Glomerular endothelial cell (primary cell): Measurements from ENCODE around the gene SBSN. TPM values are rescaled to one million over a fixed set of nuclear protein-coding genes. Genes with fewer than 3 reads are reported as not detected.

Experiments
- DNase-seq: peaks from one replicate; pipeline ENCODE4 v3.0.0-alpha.2; 2011; ENCODE audit warnings: low read depth, low spot score; ENCODE audit errors: extremely low read depth
- total RNA-seq: library from RNA; depleted of rRNA; stranded (reverse); fragments of >200 nt; gene quantifications from 2 replicates; pipeline ENCODE4 v1.2.3, GENCODE V29; 2015

Gene SBSN
- total RNA-seq, 1 donor from 2014 or later: not detected

GRCh38 chr19:35509861-35510625 lies 18.1 kb downstream of the SBSN start:
- DNase-seq: no peak

- DNase-seq: no peak
Measured at GRCh38 chr19:35509018-35509652, 19.0 kb downstream of the SBSN start.

GRCh38 chr19:35508129-35508528 lies 20.0 kb downstream of the SBSN start:
- DNase-seq: no peak

DNA sequence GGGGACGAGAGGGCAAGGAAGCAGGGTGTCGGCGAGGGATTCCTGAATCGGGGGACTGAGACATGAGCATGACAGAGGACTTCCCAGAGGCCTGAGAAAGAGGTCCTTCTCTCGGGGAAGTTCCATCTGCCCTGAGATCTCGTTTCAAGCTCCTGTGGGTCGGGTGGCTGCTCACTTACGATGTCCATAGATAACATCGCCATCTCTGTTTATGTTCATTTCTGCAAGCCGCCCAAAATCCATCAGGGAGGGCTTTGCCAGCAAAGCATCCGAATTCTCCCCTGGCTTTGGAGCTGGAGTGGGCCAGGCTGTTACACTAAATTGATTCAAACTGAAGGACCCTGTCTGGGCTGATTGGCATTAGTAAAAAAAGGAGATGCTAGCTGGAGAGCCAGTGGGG lies 20.6 kb downstream of the SBSN start:
- DNase-seq: no peak

GRCh38 chr19:35506011-35506410 lies 22.1 kb downstream of the SBSN start:
- DNase-seq: no peak

GRCh38 chr19:35502751-35503150 lies 25.4 kb downstream of the SBSN start:
- no peak for DNase-seq

DNA sequence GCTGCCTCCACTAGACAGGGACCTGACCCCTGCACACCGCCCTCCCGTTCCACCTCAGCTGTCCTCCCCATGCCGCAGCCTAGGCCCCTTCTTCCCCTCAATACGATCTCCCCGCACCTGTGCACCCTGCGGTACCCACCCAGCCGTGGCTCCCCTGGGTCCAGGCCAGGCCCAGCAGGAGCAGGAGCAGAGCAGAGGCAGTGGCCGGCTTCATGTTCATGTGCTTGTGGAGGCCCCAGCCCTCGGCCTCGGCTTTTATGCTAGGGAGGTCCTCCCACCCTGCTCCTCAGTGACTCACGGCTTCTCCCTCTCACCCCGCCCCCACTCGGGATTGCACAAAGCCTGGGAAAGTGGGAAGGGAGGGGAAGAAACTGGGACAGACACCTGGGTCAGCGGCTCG lies 26.4 kb downstream of the SBSN start:
- no peak for DNase-seq

GRCh38 chr19:35500611-35501010 lies 27.5 kb downstream of the SBSN start:
- no peak for DNase-seq

GRCh38 chr19:35498984-35499527 lies 29.1 kb downstream of the SBSN start:
- no peak for DNase-seq

GRCh38 chr19:35498220-35498619 lies 29.9 kb downstream of the SBSN start:
- DNase-seq: no peak

DNA sequence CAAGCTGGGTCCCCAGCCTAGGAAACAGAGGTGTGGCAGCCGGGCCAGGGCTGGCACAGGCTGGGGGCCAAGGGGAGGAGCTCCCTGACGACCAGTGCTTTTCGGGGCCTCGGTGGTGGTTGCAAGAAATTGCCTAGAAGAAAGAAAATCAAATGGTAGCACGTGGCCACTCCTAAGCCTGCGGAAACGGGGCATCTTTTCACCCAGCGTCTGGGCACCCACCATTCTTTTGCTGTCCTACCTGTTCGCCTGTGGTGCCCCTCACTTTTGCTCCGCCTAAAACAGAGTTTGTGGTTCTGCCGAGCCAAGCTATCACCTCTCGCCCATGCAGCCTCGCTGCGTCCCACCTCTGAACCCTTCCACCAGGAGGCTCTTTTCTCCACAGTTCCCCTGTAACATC lies 30.7 kb downstream of the SBSN start:
- DNase-seq: no peak

DNA sequence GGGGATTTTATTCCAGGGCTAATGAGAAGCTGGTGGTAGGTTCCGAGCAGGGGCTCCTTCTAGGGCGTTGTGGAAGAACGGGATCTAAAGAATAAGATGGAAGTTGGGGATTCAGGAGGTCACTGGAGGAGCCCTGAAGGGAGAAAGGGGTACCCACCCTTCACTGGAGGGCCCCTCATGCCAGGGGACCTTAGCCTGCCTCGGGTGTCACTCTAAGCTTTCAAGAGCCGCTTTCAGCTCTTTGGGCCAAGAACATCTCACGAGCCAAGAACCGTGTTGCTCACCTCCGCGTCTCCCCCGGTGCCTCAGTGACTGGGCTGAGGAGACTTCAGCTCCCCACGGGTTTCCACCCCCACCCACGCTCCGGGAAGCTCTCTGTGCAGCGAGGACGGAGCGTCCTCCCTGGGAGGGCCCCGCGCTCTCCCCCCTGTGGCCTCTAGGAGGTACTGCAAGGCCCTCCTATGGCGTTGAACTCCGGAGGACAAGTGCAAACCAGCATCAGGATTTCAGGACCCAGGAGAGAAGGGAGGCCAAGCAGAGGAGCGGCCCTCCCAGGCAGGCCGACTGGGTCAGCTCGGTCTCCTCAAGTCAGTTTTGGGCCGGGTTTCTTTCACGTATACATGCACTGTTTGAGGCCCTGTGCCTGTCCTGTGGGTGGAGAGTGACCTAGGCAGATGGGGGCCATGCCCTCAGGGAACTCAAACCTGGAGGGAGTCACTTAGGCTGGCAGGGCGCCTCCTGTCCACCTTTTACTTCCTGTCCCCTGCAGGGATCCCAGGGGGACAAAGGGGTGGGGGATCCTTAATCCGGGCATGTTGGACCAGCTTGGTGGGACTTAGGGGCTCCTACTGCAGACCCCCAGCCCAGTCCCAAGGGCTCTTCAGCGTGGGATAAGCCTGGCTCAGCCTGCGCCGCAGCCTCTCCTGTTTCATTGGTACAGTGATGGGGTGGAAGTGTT lies 32.7 kb downstream of the SBSN start:
- no peak for DNase-seq

GRCh38 chr19:35493971-35494370 lies 34.1 kb downstream of the SBSN start:
- no peak for DNase-seq

DNA sequence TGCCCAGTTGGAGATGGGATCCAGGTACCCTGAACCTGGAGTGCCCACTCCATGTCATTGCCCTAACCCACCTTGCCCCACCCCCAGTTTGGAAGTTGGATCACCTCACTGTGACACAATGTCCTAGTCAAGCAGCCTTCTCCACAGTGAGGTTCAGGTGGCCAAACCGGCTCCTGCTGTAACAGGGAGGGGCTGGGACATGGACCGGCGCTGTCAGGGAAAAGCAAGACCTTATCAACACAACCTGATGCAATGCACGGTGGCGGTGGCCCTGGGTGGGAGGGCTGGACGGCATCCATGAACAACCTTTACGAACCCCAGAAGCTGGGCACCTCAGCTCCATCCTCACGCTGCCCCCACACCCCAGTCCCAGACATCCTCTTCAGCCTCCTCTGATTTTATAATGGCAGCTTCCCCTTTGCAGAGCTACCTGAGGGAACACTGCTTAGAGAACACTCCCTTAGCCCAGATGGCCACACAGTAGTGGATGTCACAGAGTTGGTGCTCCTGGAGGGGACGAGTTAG lies 36.2 kb downstream of the SBSN start:
- no peak for DNase-seq

DNA sequence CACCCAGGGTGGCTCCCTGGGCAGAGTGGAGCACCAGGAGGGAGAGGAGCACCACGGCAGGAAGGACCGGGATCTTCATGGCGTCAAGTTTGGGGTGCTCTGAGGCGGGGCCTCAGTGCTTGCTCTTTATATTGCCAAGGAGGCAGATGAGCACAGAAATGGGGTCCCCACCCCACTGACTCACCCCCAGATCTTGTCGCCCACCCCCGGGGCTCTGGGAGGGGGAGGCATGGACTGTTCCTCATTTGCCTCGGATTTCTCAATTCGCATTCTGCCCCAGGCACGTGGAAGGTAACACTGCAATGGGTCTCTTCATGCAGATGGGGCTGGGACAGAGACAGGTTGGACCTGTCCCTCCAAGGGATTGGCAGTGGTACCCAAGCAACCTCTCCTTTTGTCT lies 37.7 kb downstream of the SBSN start, which contains the start of gene KRTDAP:
TSS of gene KRTDAP (minus strand) at position 101 of the 400 bp plus-strand sequence. CDS start at position 79, 22 bp downstream.
- no peak for DNase-seq

DNA sequence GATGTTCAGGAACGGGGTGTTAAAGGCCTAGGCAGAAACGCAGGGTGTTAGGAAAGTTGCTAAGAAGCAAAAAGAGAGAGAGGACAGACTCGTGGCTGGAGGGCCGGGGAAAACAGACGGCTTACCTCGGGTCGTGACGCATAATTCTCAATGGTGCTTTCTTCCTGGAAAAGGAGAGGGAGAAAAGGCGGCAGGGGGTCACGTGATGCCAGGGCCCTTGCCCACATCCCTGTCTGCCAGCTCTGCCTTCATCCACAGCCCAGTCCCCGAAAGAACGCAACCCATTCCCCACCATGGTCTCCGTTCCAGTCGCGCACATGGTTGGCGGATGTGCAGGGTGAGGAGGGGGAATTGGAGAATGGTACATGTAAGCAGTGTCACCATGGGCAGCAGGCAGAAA lies 39.4 kb downstream of the SBSN start:
- DNase-seq: no peak

DNA sequence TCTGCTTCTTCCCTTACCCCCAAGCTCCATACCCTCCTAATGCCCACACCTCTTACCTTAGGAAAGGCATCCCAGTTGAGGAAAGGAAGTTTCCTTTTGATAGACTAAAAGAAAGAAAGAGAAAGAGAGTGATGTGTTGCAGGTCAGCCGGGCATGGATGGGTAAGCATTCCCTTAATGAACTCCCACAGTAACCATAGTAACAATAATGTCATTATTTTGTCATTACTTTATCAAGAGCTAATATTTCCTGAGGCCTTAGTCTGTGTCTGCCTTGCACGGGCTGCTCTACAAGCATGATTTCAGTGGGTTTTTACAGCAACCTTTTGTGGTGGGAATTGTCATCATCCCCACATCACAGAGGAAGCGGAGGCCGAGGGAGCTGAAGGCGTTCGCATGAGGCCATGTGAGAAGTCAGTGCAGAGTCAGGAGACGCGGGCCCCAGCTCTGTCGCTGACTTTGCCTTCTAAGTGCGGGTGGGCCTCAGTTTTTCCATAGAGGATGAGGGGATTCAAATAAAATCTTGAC lies 40.4 kb downstream of the SBSN start:
- DNase-seq: no peak

DNA sequence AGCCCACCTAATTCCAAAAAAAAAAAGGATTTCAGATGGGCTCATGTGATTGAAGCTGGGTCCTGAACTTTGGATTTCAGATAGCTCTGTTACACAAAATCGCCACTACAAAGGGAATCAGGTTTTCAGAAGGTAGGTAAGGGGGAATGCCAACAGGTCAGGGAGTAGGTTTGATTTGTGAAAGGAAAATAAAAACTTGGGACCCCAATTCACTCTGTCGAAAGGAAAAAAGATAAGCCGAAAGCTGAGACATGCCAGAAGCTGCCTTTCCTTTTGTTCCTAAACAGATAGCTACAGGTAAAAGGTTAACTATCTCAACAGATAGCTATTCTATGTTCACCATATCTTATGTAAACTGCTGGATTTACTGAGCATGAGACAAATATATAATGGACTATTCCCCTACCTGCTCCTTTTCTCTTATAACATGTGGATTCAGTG lies 41.8 kb downstream of the SBSN start:
- DNase-seq: no peak

DNA sequence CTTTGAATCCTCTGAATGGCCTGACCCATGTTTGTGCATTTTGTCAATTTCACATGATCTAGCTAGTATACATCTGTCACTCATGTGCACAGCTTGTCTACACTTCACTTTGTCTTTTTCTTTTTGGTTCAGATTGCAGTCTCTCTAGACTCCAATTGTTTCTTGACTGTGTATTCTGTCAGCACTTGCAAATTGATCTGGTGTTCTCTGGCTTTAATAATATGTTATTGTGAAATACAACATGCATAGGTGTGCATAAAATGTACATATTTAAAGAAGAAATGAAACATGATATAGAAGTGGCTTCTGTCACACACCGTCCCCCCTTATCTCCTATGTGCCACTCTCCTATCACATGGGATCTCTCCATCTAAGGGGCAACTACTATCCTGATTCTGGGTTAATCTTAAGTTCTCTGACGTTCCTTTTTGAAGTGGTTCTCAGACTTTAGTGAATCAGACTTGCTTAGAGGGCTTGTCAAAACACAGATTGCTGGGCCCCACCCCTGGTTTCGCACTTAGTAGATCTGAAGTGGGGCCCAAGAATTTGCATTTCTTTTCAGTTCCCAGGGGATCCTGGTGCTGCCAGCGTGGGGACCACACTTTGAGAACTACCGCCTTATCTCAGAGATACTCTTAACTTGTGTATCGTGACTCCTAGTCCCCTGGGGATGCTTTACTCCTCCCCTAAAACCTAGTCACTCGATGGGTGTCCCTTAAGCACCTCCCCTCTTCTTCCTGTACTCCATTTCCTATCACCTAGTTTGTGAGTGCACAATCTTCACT lies 43.7 kb downstream of the SBSN start:
- no peak for DNase-seq

DNA sequence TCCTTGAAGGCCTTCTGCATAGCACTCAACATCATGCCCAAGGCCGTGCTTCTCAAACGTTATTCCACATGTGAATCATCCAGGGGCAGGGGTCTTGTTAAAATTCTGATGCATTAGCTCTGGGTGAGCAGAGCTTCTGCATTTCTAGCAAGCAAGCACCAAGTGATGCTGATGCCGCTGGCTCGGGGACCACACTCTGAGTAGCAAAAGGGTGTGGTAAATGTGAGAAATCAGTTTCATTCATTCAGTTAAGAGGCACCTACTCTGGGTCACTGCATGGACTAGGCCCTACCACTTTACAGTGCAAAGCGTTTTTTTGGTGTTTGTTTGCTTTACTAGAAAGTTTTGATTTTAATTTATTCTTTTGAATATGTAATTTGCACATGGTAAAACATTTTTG lies 45.0 kb downstream of the SBSN start:
- DNase-seq: no peak
